Measurements from ENCODE around the gene WDR86.

Gene WDR86

GRCh38 chr7:151389768-151390597 is 19.9 kb downstream of the WDR86 start:
- H3K27ac ChIP-seq (replicated peaks), result no peak overlapping the region
- H3K4me3 ChIP-seq (replicated peaks; ENCODE audit: insufficient read depth, low read length), result no peak overlapping the region
- TF ChIP-seq SPI1 (IDR thresholded peaks at IDR 0.05; ENCODE audit: borderline replicate concordance, low read depth) (peak; percentile 74), GABPA (IDR thresholded peaks at IDR 0.05; ENCODE audit: low read depth) (no peak), CTCF (IDR thresholded peaks at IDR 0.05; ENCODE audit: insufficient read depth, low read length) (no peak), POLR2AphosphoS5 (IDR thresholded peaks at IDR 0.05; ENCODE audit: low read depth) (no peak)
- TF ChIP-seq, protein P1, sequence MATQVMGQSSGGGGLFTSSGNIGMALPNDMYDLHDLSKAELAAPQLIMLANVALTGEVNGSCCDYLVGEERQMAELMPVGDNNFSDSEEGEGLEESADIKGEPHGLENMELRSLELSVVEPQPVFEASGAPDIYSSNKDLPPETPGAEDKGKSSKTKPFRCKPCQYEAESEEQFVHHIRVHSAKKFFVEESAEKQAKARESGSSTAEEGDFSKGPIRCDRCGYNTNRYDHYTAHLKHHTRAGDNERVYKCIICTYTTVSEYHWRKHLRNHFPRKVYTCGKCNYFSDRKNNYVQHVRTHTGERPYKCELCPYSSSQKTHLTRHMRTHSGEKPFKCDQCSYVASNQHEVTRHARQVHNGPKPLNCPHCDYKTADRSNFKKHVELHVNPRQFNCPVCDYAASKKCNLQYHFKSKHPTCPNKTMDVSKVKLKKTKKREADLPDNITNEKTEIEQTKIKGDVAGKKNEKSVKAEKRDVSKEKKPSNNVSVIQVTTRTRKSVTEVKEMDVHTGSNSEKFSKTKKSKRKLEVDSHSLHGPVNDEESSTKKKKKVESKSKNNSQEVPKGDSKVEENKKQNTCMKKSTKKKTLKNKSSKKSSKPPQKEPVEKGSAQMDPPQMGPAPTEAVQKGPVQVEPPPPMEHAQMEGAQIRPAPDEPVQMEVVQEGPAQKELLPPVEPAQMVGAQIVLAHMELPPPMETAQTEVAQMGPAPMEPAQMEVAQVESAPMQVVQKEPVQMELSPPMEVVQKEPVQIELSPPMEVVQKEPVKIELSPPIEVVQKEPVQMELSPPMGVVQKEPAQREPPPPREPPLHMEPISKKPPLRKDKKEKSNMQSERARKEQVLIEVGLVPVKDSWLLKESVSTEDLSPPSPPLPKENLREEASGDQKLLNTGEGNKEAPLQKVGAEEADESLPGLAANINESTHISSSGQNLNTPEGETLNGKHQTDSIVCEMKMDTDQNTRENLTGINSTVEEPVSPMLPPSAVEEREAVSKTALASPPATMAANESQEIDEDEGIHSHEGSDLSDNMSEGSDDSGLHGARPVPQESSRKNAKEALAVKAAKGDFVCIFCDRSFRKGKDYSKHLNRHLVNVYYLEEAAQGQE (IDR thresholded peaks at IDR 0.05; ENCODE audit: insufficient replicate concordance, low read depth), result no peak
- peaks cover 26% of the 10 kb centered on the region for H3K27me3 ChIP-seq (ENCODE audit: insufficient read depth, poor library complexity, severe bottlenecking)
- DNase-seq (ENCODE audit: low read depth in 1 of 2, low spot score in 1 of 2), result no peak

DNA sequence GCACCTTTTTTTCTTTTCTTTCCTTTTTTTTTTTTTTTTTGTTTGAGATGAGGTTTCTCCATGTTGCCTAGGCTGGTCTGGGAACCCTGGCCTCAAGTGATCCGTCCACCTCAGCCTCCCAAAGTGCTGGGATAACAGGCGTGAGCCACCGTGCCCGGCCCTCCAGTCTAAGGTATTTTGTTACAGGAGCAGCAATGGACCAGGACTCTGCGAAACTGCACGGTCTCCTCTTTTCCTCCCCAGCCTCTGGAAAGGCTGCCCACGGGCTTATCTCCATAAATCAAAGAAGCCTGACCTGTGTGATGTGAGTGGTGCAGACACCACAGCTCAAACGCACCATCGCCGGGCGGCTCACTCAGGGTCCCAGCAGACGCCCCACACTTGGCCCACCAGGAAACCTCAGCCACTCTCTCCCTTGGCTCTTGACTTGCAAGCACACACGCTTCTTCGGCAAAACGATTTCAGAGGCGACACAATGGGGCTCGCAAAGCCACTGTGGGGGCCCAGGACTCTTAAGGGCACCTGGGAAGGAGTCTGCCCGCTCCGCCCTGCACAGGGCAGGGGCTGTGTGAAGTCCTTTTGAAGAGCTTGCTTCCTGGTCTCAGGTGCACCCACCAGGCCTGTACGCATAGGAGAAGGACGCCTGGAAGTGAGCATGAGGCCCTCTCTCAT is 20.6 kb downstream of the WDR86 start:
- DNase-seq (ENCODE audit: low read depth in 1 of 2, low spot score in 1 of 2), result no peak
- TF ChIP-seq SPI1 (IDR thresholded peaks at IDR 0.05; ENCODE audit: borderline replicate concordance, low read depth) (no peak), GABPA (IDR thresholded peaks at IDR 0.05; ENCODE audit: low read depth) (no peak), POLR2AphosphoS5 (IDR thresholded peaks at IDR 0.05; ENCODE audit: low read depth) (no peak), CTCF (IDR thresholded peaks at IDR 0.05; ENCODE audit: insufficient read depth, low read length) (no peak)
- TF ChIP-seq, protein P1 (IDR thresholded peaks at IDR 0.05; ENCODE audit: insufficient replicate concordance, low read depth), result no peak
- Histone ChIP-seq H3K27ac (replicated peaks) (no peak overlapping the region), H3K4me3 (replicated peaks; ENCODE audit: insufficient read depth, low read length) (no peak overlapping the region), H3K27me3 (ENCODE audit: insufficient read depth, poor library complexity, severe bottlenecking) (peaks cover 29% of the 10 kb centered on the region)

DNA sequence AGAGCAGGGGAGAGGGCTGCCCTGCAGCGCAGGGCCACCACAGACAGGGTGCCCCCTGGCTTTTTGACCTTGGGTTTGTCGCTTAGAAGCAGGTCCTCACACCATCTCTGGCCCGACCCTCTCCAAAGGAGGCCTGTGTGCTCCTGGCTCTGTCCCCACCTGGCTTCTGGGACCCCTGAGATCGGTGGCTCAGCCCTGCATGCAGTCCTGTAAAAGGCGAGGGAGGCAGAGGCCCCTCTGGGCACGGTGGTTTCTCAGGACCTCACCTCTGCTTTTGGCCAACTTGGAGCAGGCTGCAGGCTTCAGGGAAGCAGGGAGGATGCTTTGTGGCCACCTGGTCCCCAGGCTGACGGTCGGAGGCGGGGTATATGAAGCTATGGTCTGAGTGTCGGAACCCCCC is 21.4 kb downstream of the WDR86 start:
- H3K4me3 ChIP-seq (replicated peaks; ENCODE audit: insufficient read depth, low read length), result no peak overlapping the region
- H3K27ac ChIP-seq (replicated peaks), result no peak overlapping the region
- peaks cover 36% of the 10 kb centered on the region for H3K27me3 ChIP-seq (ENCODE audit: insufficient read depth, poor library complexity, severe bottlenecking)
- no peak for DNase-seq (ENCODE audit: low read depth in 1 of 2, low spot score in 1 of 2)
- TF ChIP-seq CTCF (IDR thresholded peaks at IDR 0.05; ENCODE audit: insufficient read depth, low read length) (no peak), GABPA (IDR thresholded peaks at IDR 0.05; ENCODE audit: low read depth) (no peak), POLR2AphosphoS5 (IDR thresholded peaks at IDR 0.05; ENCODE audit: low read depth) (no peak), SPI1 (IDR thresholded peaks at IDR 0.05; ENCODE audit: borderline replicate concordance, low read depth) (no peak)
- TF ChIP-seq, protein P1 (IDR thresholded peaks at IDR 0.05; ENCODE audit: insufficient replicate concordance, low read depth), result no peak

Measured in HL-60 (cell line).